Neuronal stem cell (in vitro differentiated cells): ENCODE measurements around the gene CHST10.
"Not testable (repeated sequence)": the region's sequence is repeated elsewhere in the genome, so short reads cannot be mapped to it uniquely, and the experiment has no call there.

Source experiments
- DNase-seq: peaks from one replicate; pipeline ENCODE4 v3.0.0-alpha.2; 2013; ENCODE audit warnings: low spot score
- H2AFZ ChIP-seq: one replicate; pipeline ENCODE4 v1.6.1; 2013; ENCODE audit warnings: mild to moderate bottlenecking, low read length, inconsistent platforms
- H2AK5ac ChIP-seq: 2 replicates; pipeline ENCODE4 v1.6.1; 2013; ENCODE audit warnings: low read depth, mild to moderate bottlenecking, inconsistent platforms, low read length, moderate library complexity, mixed read lengths
- H2BK120ac ChIP-seq: 2 replicates; pipeline ENCODE4 v1.6.1; 2013; ENCODE audit warnings: low read depth, mild to moderate bottlenecking, inconsistent platforms, low read length, moderate library complexity, mixed read lengths
- H2BK12ac ChIP-seq: one replicate; pipeline ENCODE4 v1.6.1; 2013; ENCODE audit warnings: low read length, inconsistent platforms
- H2BK15ac ChIP-seq: 2 replicates; pipeline ENCODE4 v1.6.1; 2013; ENCODE audit warnings: mild to moderate bottlenecking, low read length, inconsistent platforms, mixed read lengths
- H2BK5ac ChIP-seq: one replicate; pipeline ENCODE4 v1.6.1; 2013; ENCODE audit warnings: inconsistent platforms, mild to moderate bottlenecking, low read length, moderate library complexity
- H3K14ac ChIP-seq: one replicate; pipeline ENCODE4 v1.6.1; 2013; ENCODE audit warnings: low read length, inconsistent platforms
- H3K18ac ChIP-seq: 2 replicates; pipeline ENCODE4 v1.6.1; 2013; ENCODE audit warnings: low read length, inconsistent platforms
- H3K23ac ChIP-seq: 2 replicates; pipeline ENCODE4 v1.6.1; 2013; ENCODE audit warnings: low read depth, mild to moderate bottlenecking, mixed read lengths, low read length, inconsistent platforms; ENCODE audit not compliant: poor library complexity
- H3K27ac ChIP-seq: replicated peaks from 3 replicates; pipeline ENCODE4 v1.5.1; 2013; ENCODE audit warnings: low read length, inconsistent platforms
- H3K27me3 ChIP-seq, 3 experiments: 2 replicates each; pipeline ENCODE4 v1.6.1; 2013; ENCODE audit warnings: low read length in 3 of 3, mild to moderate bottlenecking in 2 of 3, inconsistent platforms in 1 of 3, low read depth in 1 of 3, mixed read lengths in 1 of 3, moderate library complexity in 1 of 3; ENCODE audit not compliant: control insufficient read depth in 3 of 3, insufficient read depth in 3 of 3
- H3K36me3 ChIP-seq, 2 donors: replicated peaks in 1 of 2; 2 replicates each; pipeline ENCODE4 v1.6.1; 2013; ENCODE audit warnings: low read length in 2 of 2; ENCODE audit not compliant: control insufficient read depth in 2 of 2, insufficient read depth in 2 of 2
- H3K4ac ChIP-seq: 2 replicates; pipeline ENCODE4 v1.6.1; 2013; ENCODE audit warnings: inconsistent platforms, mild to moderate bottlenecking, low read length, moderate library complexity
- H3K4me1 ChIP-seq, 2 donors: 1 replicate in 1 of 2; 2 replicates in 1 of 2; pipeline ENCODE4 v1.6.1; 2013; ENCODE audit warnings: low read length in 2 of 2, low read depth in 1 of 2; ENCODE audit not compliant: control insufficient read depth in 2 of 2, insufficient read depth in 1 of 2
- H3K4me2 ChIP-seq: one replicate; pipeline ENCODE4 v1.6.1; 2013; ENCODE audit warnings: mild to moderate bottlenecking, low read length, inconsistent platforms; ENCODE audit not compliant: insufficient read depth, poor library complexity, severe bottlenecking
- H3K4me3 ChIP-seq, 2 donors: 2 replicates each; pipeline ENCODE4 v1.5.1; 2013; ENCODE audit warnings: low read length in 2 of 2, mild to moderate bottlenecking in 2 of 2, inconsistent platforms in 1 of 2, moderate library complexity in 1 of 2
- H3K79me1 ChIP-seq: one replicate; pipeline ENCODE4 v1.6.1; 2013; ENCODE audit warnings: low read depth, mild to moderate bottlenecking, inconsistent platforms, low read length, moderate library complexity
- H3K9ac ChIP-seq: one replicate; pipeline ENCODE4 v1.6.1; 2013; ENCODE audit warnings: mild to moderate bottlenecking, low read depth, low read length, inconsistent platforms; ENCODE audit not compliant: poor library complexity
- H3K9me3 ChIP-seq, 2 donors: replicated peaks in 1 of 2; 2 replicates each; pipeline versions ENCODE3 to v1.6.1; 2013; ENCODE audit warnings: low read length in 2 of 2, mild to moderate bottlenecking in 2 of 2, inconsistent platforms in 1 of 2, low read depth in 1 of 2, mixed read lengths in 1 of 2, moderate library complexity in 1 of 2; ENCODE audit not compliant: control insufficient read depth in 2 of 2, insufficient read depth in 1 of 2
- H4K8ac ChIP-seq: one replicate; pipeline ENCODE4 v1.6.1; 2013; ENCODE audit warnings: low read depth, mild to moderate bottlenecking, inconsistent platforms, low read length, moderate library complexity
- H4K91ac ChIP-seq: one replicate; pipeline ENCODE4 v1.6.1; 2013; ENCODE audit warnings: low read length, low read depth, mild to moderate bottlenecking, inconsistent platforms; ENCODE audit not compliant: poor library complexity
- WGBS, 2 donors: extraction: QIAGEN DNeasy Blood & Tissue Kit; methylation state at CpG; one replicate each; pipeline ENCODE4 v1.1.7; 2013; ENCODE audit warnings: missing lambda C conversion rate in 2 of 2, mixed read lengths in 1 of 2; ENCODE audit not compliant: insufficient read length in 2 of 2, insufficient replicate concordance in 1 of 2; ENCODE audit errors: extremely low coverage in 2 of 2; 5-methylcytosine and 5-hydroxymethylcytosine counted together

CHST10 gene

DNA sequence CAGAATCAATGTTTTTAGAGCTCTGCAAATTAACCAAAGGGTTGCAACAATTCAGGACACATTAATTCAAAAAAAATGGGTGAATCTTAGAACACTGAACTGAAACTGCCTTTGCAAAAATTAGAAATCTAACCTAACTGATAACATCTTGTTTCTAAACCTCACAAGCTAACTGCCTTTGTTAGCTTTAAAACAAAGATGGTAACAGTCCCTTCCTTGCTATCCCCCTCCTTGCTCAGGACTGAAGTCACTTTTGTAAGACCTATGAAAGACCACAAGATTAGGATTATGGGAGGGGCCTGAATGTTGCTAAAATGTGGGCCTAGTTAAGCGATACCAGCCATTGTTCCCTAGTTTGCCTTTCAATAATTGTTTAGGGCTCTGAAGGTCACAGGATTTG lies 50.3 kb downstream of the CHST10 start:
- no peak overlapping the region for H3K4ac ChIP-seq
- no peaks in the 10 kb centered on the region for H3K79me1 ChIP-seq
- peaks cover 3 to 5% of the 10 kb centered on the region in 2 donors for H3K4me1 ChIP-seq
- no peak overlapping the region for H2BK12ac ChIP-seq
- no peak overlapping the region for H3K14ac ChIP-seq
- H4K8ac ChIP-seq: no peak overlapping the region
- H3K36me3 ChIP-seq: no peaks in the 10 kb centered on the region
- WGBS, 2 donors: no CpG with 5 or more reads among the region's 1 CpG
- no peaks in the 10 kb centered on the region for H3K27me3 ChIP-seq
- no peak overlapping the region for H2BK15ac ChIP-seq
- H2AK5ac ChIP-seq: no peak overlapping the region
- H3K23ac ChIP-seq: no peak overlapping the region
- no peak overlapping the region for H4K91ac ChIP-seq
- H3K4me3 ChIP-seq: no peak overlapping the region
- H3K4me2 ChIP-seq: no peak overlapping the region
- no peak overlapping the region for H3K9ac ChIP-seq
- H2BK5ac ChIP-seq: no peak overlapping the region
- H3K27ac ChIP-seq: no peak overlapping the region
- H2BK120ac ChIP-seq: no peak overlapping the region
- H3K18ac ChIP-seq: no peak overlapping the region
- H2AFZ ChIP-seq: peak overlapping the region; percentile 54
- peaks cover 0 to 7% of the 10 kb centered on the region in 2 donors for H3K9me3 ChIP-seq
- DNase-seq: no peak

DNA sequence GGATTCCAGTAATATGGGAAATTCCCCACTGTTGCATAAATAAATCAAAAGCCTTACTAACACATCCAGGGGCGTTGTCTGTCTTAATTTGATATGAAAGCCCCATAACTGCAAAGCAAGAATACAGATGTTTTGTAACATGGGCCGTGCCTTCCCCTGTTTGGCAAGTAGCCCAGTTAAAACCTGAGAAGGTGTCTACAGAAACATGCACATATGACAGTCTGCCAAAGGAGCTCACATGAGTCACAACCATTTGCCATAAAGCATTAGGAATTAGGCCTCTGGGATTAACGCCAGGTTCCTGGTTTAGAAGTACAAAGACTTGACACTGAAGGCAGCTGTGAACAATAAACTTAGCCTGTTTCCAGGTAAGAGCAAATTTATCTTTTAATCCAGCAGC lies 52.0 kb downstream of the CHST10 start:
- no peak overlapping the region for H2BK5ac ChIP-seq
- no peak overlapping the region for H3K23ac ChIP-seq

DNA sequence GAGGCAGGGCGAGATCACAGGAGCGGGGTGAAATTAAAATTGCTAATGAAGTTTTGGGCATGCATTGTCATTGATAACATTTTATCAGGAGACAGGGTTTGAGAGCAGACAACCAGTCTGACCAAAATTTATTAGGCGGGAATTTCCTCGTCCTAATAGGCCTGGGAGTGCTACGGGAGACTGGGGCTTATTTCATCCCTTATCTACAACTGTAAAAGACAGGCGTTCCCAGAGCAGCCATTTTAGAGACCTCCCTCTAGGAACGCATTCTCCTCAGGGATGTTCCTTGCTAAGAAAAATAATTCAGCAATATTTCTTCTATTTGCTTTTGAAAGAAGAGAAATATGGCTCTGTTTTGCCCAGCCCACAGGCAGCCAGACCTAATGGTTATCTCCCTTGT lies 55.2 kb downstream of the CHST10 start:
- not testable (repeated sequence) for H2BK15ac ChIP-seq, H2BK120ac ChIP-seq, H3K27me3 ChIP-seq, DNase-seq, H3K4me2 ChIP-seq, H3K23ac ChIP-seq, H3K4me3 ChIP-seq, H3K4me1 ChIP-seq, H3K36me3 ChIP-seq, H3K4ac ChIP-seq, H3K9me3 ChIP-seq, H3K18ac ChIP-seq, H3K27ac ChIP-seq, H2AFZ ChIP-seq, H3K14ac ChIP-seq, H4K8ac ChIP-seq, H2BK5ac ChIP-seq, H3K9ac ChIP-seq, H2BK12ac ChIP-seq, H3K79me1 ChIP-seq, H4K91ac ChIP-seq, H2AK5ac ChIP-seq
- no CpG with 5 or more reads among the region's 7 CpGs for WGBS, 2 donors

More for the DNA sequence above, 52.0 kb downstream of the CHST10 start:
- peaks cover 3 to 5% of the 10 kb centered on the region in 2 donors for H3K4me1 ChIP-seq
- H2BK120ac ChIP-seq: no peak overlapping the region
- H4K91ac ChIP-seq: no peak overlapping the region
- H2AK5ac ChIP-seq: no peak overlapping the region
- H3K36me3 ChIP-seq: no peaks in the 10 kb centered on the region
- DNase-seq: no peak
- no peaks in the 10 kb centered on the region for H3K9me3 ChIP-seq
- WGBS, 2 donors: no CpG with 5 or more reads among the region's 3 CpGs
- H2AFZ ChIP-seq: no peak overlapping the region
- no peaks in the 10 kb centered on the region for H3K79me1 ChIP-seq
- H3K18ac ChIP-seq: no peak overlapping the region
- H3K4ac ChIP-seq: no peak overlapping the region
- H3K27me3 ChIP-seq: no peaks in the 10 kb centered on the region
- no peak overlapping the region for H3K27ac ChIP-seq
- no peak overlapping the region for H2BK12ac ChIP-seq
- no peak overlapping the region for H4K8ac ChIP-seq
- no peak overlapping the region for H2BK15ac ChIP-seq
- no peak overlapping the region for H3K9ac ChIP-seq
- H3K4me3 ChIP-seq: no peak overlapping the region
- H3K4me2 ChIP-seq: no peak overlapping the region
- no peak overlapping the region for H3K14ac ChIP-seq

DNA sequence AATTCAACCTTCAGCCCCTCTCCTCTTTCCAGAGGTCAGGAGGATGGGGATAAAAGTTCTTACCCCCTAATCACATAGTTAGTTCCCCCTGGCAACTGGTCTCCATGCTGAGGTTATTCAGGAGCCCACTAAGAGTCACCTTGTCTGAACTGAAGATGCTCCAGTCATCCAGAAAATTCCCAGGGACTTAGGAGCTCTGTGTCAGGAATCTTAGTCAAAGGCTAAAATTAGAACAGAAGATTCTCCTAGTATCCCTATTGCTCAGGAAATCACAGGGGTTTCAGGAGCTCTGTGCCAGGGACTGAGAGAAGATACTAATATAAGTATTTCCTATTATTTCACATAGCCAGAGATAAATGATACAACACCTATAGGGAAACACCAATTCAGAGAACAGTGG lies 57.9 kb downstream of the CHST10 start:
- no peak overlapping the region for H3K9ac ChIP-seq
- no peaks in the 10 kb centered on the region for H3K36me3 ChIP-seq
- no peak overlapping the region for H3K23ac ChIP-seq
- no peaks in the 10 kb centered on the region for H3K9me3 ChIP-seq
- no peak overlapping the region for H2BK12ac ChIP-seq
- H3K27me3 ChIP-seq: peaks cover 0 to 5% (median 0%) of the 10 kb centered on the region in 3 experiments
- no peak overlapping the region for H2BK15ac ChIP-seq
- no peak overlapping the region for H2AFZ ChIP-seq
- H3K79me1 ChIP-seq: no peaks in the 10 kb centered on the region
- no peak overlapping the region for H4K8ac ChIP-seq
- no peak overlapping the region for H3K4me2 ChIP-seq
- H3K18ac ChIP-seq: no peak overlapping the region
- H2AK5ac ChIP-seq: no peak overlapping the region
- DNase-seq: no peak
- H2BK120ac ChIP-seq: no peak overlapping the region
- H3K4me3 ChIP-seq: no peak overlapping the region
- H3K27ac ChIP-seq: no peak overlapping the region
- no peak overlapping the region for H2BK5ac ChIP-seq
- H3K4ac ChIP-seq: no peak overlapping the region
- no peaks in the 10 kb centered on the region for H3K4me1 ChIP-seq
- no peak overlapping the region for H3K14ac ChIP-seq
- no peak overlapping the region for H4K91ac ChIP-seq
